Activated CD8-positive, alpha-beta T cell treated with anti-CD3 and anti-CD28 coated beads for 36 hours (primary cell): ENCODE measurements around the gene MAZ. TPM values are rescaled to one million over a fixed set of nuclear protein-coding genes. Genes with fewer than 3 reads are reported as not detected.

ENCODE experiments used
- ATAC-seq: fragments of 200-7000 bp; cut with Tn5 transposase; one replicate; pipeline ENCODE4 v1.10.0; 2021; ENCODE audit warnings: mild to moderate bottlenecking, moderate library complexity
- CTCF ChIA-PET: fragments of 350-600 bp; sonication (Branson Sonifier 250); formaldehyde crosslinking; loops from one replicate; lab custom pipeline; 2021; ENCODE audit warnings: antibody characterized with exemption; lab: Charles Lee
- POLR2A ChIA-PET: fragments of 350-600 bp; sonication (Branson Sonifier 250); formaldehyde crosslinking; loops from one replicate; lab custom pipeline; 2021; ENCODE audit warnings: antibody characterized with exemption; lab: Charles Lee
- DNase-seq: peaks from one replicate; pipeline ENCODE4 v3.0.0-alpha.2; 2020
- H3K27ac Mint-ChIP-seq: one replicate; pipeline ENCODE4 v1.8.0; 2021; ENCODE audit warnings: mild to moderate bottlenecking, mixed read lengths
- H3K27me3 Mint-ChIP-seq: one replicate; pipeline ENCODE4 v1.8.0; 2021; ENCODE audit warnings: mixed read lengths
- H3K36me3 Mint-ChIP-seq: one replicate; pipeline ENCODE4 v1.8.0; 2021; ENCODE audit warnings: low read depth, mixed read lengths
- H3K4me1 Mint-ChIP-seq: one replicate; pipeline ENCODE4 v1.8.0; 2021; ENCODE audit warnings: low read depth, mixed read lengths
- H3K4me3 Mint-ChIP-seq: one replicate; pipeline ENCODE4 v1.8.0; 2021; ENCODE audit warnings: mild to moderate bottlenecking, moderate library complexity, mixed read lengths
- H3K9me3 Mint-ChIP-seq: one replicate; pipeline ENCODE4 v1.8.0; 2021; ENCODE audit warnings: mixed read lengths
- CTCF ChIP-seq: fragments of 200-600 bp; IDR thresholded peaks from one replicate; pipeline ENCODE4 v1.8.0; 2022; ENCODE audit warnings: antibody characterized with exemption, mild to moderate bottlenecking
- intact Hi-C: fragments of 100-400 bp; cut with micrococcal nuclease; formaldehyde crosslinking; loops from one replicate; pipeline ENCODE4 v1.10.0; 2022
- total RNA-seq, 2 experiments: library from RNA; stranded (reverse); gene quantifications; one replicate each; pipeline ENCODE4 v1.2.3, GENCODE V29; 2021

The MAZ gene
- total RNA-seq, 2 experiments from 2014 or later = 380 to 382 TPM

GRCh38 chr16:29858149-29858849 lies 52.0 kb downstream of the MAZ start:
- DNase-seq (no peak), ATAC-seq (no peak)
- Mint-ChIP-seq H3K4me1 (peaks cover 16% of the 10 kb centered on the region), H3K27me3 (no peaks in the 10 kb centered on the region), H3K4me3 (no peak overlapping the region), H3K9me3 (no peaks in the 10 kb centered on the region), H3K27ac (no peak overlapping the region), H3K36me3 (peaks cover 23% of the 10 kb centered on the region)
- intact Hi-C loops = no loop called here
- ChIA-PET POLR2A (interaction anchor here (0.5 to 1.4 kb wide), 2 partner anchors 11 to 108 kb away, joined by 3 read pairs; no protein-coding TSS in a partner anchor), CTCF (interaction anchor here (4.1 kb wide), 1 partner anchor 11 kb away, joined by 24 read pairs; no protein-coding TSS in a partner anchor)
- TF ChIP-seq CTCF = no peak

DNA sequence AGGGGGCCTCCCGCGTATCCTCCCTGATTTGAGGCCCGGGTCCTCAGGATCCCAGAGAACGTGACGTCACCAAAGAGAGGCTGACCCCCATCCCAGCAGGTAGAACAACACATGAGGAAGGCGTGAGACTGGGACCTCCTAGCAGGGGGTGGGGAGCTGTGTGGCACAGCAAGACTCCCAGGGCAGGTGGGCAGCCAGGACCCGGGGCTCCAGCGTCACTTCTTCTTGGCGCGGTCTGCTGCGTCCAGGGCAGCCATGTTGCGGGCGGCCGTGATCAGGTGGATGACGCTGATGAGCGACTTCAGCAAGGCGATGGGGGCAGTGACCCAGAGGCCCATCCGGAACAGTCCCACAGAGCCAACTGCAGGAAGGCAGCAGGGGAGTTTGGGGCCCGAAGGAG lies 52.6 kb downstream of the MAZ start:
- CTCF ChIA-PET = interaction anchor here (4.1 kb wide), 1 partner anchor 11 kb away, joined by 24 read pairs; no protein-coding TSS in a partner anchor
- DNase-seq (no peak), ATAC-seq (no peak)
- no peak for TF ChIP-seq CTCF
- no peak overlapping the region for H3K4me3 Mint-ChIP-seq
- intact Hi-C loops = no loop called here
- peaks cover 23% of the 10 kb centered on the region for H3K36me3 Mint-ChIP-seq
- H3K4me1 Mint-ChIP-seq = peaks cover 18% of the 10 kb centered on the region
- no peaks in the 10 kb centered on the region for H3K27me3 Mint-ChIP-seq
- POLR2A ChIA-PET = interaction anchor here (1.4 kb wide), 1 partner anchor 11 kb away, joined by 3 read pairs; no protein-coding TSS in a partner anchor
- no peaks in the 10 kb centered on the region for H3K9me3 Mint-ChIP-seq
- H3K27ac Mint-ChIP-seq = no peak overlapping the region

GRCh38 chr16:29860218-29860617 lies 53.9 kb downstream of the MAZ start:
- H3K9me3 Mint-ChIP-seq = no peaks in the 10 kb centered on the region
- TF ChIP-seq CTCF = no peak
- no peak for ATAC-seq
- H3K36me3 Mint-ChIP-seq = peaks cover 23% of the 10 kb centered on the region
- no peak overlapping the region for H3K4me3 Mint-ChIP-seq
- intact Hi-C loops = no loop called here
- H3K27me3 Mint-ChIP-seq = no peaks in the 10 kb centered on the region
- CTCF ChIA-PET = interaction anchor here (1.6 to 2.0 kb wide), 2 partner anchors 11 to 41 kb away, joined by 3 to 4 read pairs; no protein-coding TSS in a partner anchor
- DNase-seq = no peak
- POLR2A ChIA-PET = no interaction called here
- peaks cover 18% of the 10 kb centered on the region for H3K4me1 Mint-ChIP-seq
- H3K27ac Mint-ChIP-seq = no peak overlapping the region

Other genes with a start within 250 kb of the MAZ start
- 100 to 1,000 TPM; 110 to 119 TPM for gene SPN, start 143.3 kb upstream of the MAZ start, total RNA-seq
- 10 to 100 TPM in 1 of 2 experiments, 1 to 10 TPM in 1; 9.3 to 11.7 TPM for gene QPRT, start 127.3 kb upstream of the MAZ start, total RNA-seq
- gene C16orf54, start 60.5 kb upstream of the MAZ start, total RNA-seq = 10 to 100 TPM; 22.2 to 22.4 TPM
- not detected for gene ZG16, start 28.3 kb upstream of the MAZ start, total RNA-seq
- gene KIF22, start 15.8 kb upstream of the MAZ start, total RNA-seq = 100 to 1,000 TPM; 160 to 165 TPM
- gene PRRT2, start 5.7 kb downstream of the MAZ start, total RNA-seq = 1 to 10 TPM; 1.5 to 2.0 TPM
- 10 to 100 TPM; 26.8 to 29.0 TPM for gene PAGR1, start 9.6 kb downstream of the MAZ start, total RNA-seq
- 10 to 100 TPM; 32.5 to 33.2 TPM for gene MVP, start 13.9 kb downstream of the MAZ start, total RNA-seq
- 10 to 100 TPM; 30.2 to 35.4 TPM for gene CDIPT, start 56.7 kb downstream of the MAZ start, total RNA-seq
- gene SEZ6L2, start 93.0 kb downstream of the MAZ start, total RNA-seq = under 1 TPM; 0.11 to 0.13 TPM
- 1 to 10 TPM; 2.0 to 2.1 TPM for gene ASPHD1, start 94.0 kb downstream of the MAZ start, total RNA-seq
- gene KCTD13, start 119.7 kb downstream of the MAZ start, total RNA-seq = 10 to 100 TPM; 35.2 to 35.3 TPM
- gene TMEM219, start 155.6 kb downstream of the MAZ start, total RNA-seq = 10 to 100 TPM; 31.9 to 34.9 TPM
- gene TAOK2, start 167.3 kb downstream of the MAZ start, total RNA-seq = 10 to 100 TPM; 25.0 to 25.9 TPM
- 10 to 100 TPM; 35.2 to 36.4 TPM for gene HIRIP3, start 189.1 kb downstream of the MAZ start, total RNA-seq
- gene INO80E, start 189.7 kb downstream of the MAZ start, total RNA-seq = 10 to 100 TPM; 75.9 to 79.1 TPM
- gene DOC2A, start 204.5 kb downstream of the MAZ start, total RNA-seq = 1 to 10 TPM in 1 of 2 experiments, under 1 TPM in 1; 0.68 to 1.8 TPM
- not detected for gene C16orf92, start 216.7 kb downstream of the MAZ start, total RNA-seq
- gene TLCD3B, start 224.7 kb downstream of the MAZ start, total RNA-seq = 1 to 10 TPM; 3.5 to 3.6 TPM